Astrocyte (in vitro differentiated cells and primary cell): Measurements from ENCODE around the gene MAVS. TPM values are rescaled to one million over a fixed set of nuclear protein-coding genes. Genes with fewer than 3 reads are reported as not detected.

Source experiments
- DNase-seq: peaks from one replicate; pipeline ENCODE4 v3.0.0-alpha.2; 2010; ENCODE audit warnings: low read depth
- FAIRE-seq: peaks from 2 replicates; lab custom pipeline; 2011; peaks lifted over from hg19 to GRCh38; lab: Jason Lieb, UNC
- H2AFZ ChIP-seq: 2 replicates; pipeline ENCODE4 v1.6.0; 2012; ENCODE audit warnings: low read depth, low read length, inconsistent platforms
- H3K27ac ChIP-seq: 2 replicates; pipeline ENCODE4 v1.5.1; 2011; ENCODE audit warnings: low read depth, low read length, inconsistent platforms
- H3K27me3 ChIP-seq: 2 replicates; pipeline ENCODE4 v1.6.0; 2011; ENCODE audit warnings: low read length, inconsistent platforms; ENCODE audit not compliant: insufficient read depth
- H3K36me3 ChIP-seq: 2 replicates; pipeline ENCODE4 v1.5.1; 2011; ENCODE audit warnings: low read length, inconsistent platforms; ENCODE audit not compliant: insufficient read depth
- H3K4me1 ChIP-seq: 2 replicates; pipeline ENCODE4 v1.5.1; 2011; ENCODE audit warnings: low read length, inconsistent platforms; ENCODE audit not compliant: insufficient read depth
- H3K4me2 ChIP-seq: 2 replicates; pipeline ENCODE4 v1.6.0; 2012; ENCODE audit warnings: low read length, inconsistent platforms
- H3K4me3 ChIP-seq: 2 replicates; pipeline ENCODE4 v1.5.1; 2011; ENCODE audit warnings: low read depth, mild to moderate bottlenecking, low read length, inconsistent platforms; ENCODE audit not compliant: insufficient read depth
- H3K79me2 ChIP-seq: 2 replicates; pipeline ENCODE4 v1.6.0; 2012; ENCODE audit warnings: mild to moderate bottlenecking, low read length, inconsistent platforms; ENCODE audit not compliant: insufficient read depth
- H3K9ac ChIP-seq: 2 replicates; pipeline ENCODE4 v1.6.0; 2012; ENCODE audit warnings: mild to moderate bottlenecking, low read length, inconsistent platforms
- H3K9me3 ChIP-seq: 2 replicates; pipeline ENCODE4 v1.5.1; 2012; ENCODE audit warnings: low read depth, mild to moderate bottlenecking, low read length, inconsistent platforms; ENCODE audit not compliant: insufficient read depth
- H4K20me1 ChIP-seq: 2 replicates; pipeline ENCODE4 v1.6.0; 2012; ENCODE audit warnings: low read length, inconsistent platforms; ENCODE audit not compliant: insufficient read depth
- H3K27ac Mint-ChIP-seq: one replicate; pipeline ENCODE4 v1.8.0; 2021; ENCODE audit warnings: mild to moderate bottlenecking, mixed read lengths; ENCODE audit not compliant: unreplicated experiment
- H3K27me3 Mint-ChIP-seq: one replicate; pipeline ENCODE4 v1.8.0; 2021; ENCODE audit warnings: low read depth, mixed read lengths; ENCODE audit not compliant: unreplicated experiment
- H3K36me3 Mint-ChIP-seq: one replicate; pipeline ENCODE4 v1.8.0; 2021; ENCODE audit warnings: low read depth, mixed read lengths; ENCODE audit not compliant: unreplicated experiment
- H3K4me1 Mint-ChIP-seq: one replicate; pipeline ENCODE4 v1.8.0; 2021; ENCODE audit warnings: low read depth, mixed read lengths; ENCODE audit not compliant: unreplicated experiment
- H3K4me3 Mint-ChIP-seq: one replicate; pipeline ENCODE4 v1.8.0; 2021; ENCODE audit warnings: mild to moderate bottlenecking, moderate library complexity, mixed read lengths; ENCODE audit not compliant: unreplicated experiment
- H3K9me3 Mint-ChIP-seq: one replicate; pipeline ENCODE4 v1.8.0; 2021; ENCODE audit warnings: mild to moderate bottlenecking, mixed read lengths; ENCODE audit not compliant: unreplicated experiment
- EZH2 ChIP-seq: IDR thresholded peaks from 2 replicates; pipeline ENCODE4 v1.6.1; 2012; ENCODE audit warnings: mild to moderate bottlenecking, low read length, inconsistent platforms; ENCODE audit not compliant: insufficient read depth
- total RNA-seq: library from RNA; stranded (reverse); gene quantifications from 2 replicates; pipeline ENCODE4 v1.2.1, GENCODE V29; 2021
- TF ChIP-seq, protein P1 (sequence below): IDR thresholded peaks from 2 replicates; pipeline ENCODE4 v1.5.1; 2011; ENCODE audit warnings: low read depth, mild to moderate bottlenecking, inconsistent platforms, low read length, moderate library complexity; ENCODE audit not compliant: insufficient read depth

MAVS gene
- total RNA-seq, 1 donor from 2014 or later = 42.1 TPM

DNA sequence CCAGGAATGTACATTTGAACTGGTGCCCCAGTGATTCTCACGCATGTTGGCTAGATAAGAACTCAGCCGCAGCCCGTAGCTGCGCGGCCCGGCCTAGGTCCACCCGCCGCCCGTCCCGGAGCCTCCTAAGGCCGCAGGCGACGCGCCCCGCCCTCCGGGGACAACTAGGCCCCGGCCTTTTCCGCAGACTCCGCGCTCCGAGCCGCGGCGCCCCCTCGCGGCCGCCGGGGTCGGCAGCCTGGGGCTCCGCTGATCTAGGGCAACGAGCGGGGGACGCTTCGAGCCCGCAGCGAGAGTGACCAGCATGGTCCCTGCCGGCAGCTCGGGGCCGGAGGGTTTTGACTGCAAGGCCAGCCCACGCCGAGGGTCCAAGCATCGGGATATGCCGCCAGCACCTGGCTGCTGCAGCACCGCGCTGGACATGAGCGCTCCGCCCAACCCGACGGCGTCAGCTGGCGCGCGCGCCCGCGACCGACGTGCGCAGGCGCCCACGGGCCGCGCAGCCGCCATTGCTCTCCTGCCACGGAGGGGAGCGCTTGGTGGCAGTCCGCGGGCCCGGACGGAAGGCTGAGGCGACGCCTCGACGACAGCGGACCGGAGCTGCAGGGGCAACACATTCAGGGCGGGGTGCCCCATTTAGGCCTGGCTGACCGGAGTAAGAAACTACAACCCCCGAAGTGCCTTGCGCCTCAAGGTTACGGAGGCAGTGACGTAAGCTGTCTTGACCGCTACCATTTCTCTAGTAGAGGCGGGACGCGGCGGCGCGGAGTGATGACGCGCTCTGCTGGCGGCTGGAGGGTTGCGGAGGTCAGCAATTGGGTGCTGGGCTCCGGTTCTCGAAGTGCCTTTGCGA, 26.4 kb upstream of the MAVS start, which contains the start of gene AP5S1:
AP5S1 (plus strand) TSS at position 500 of the 853 bp plus-strand sequence. CDS start 1,571 bp downstream, outside the sequence.
- H3K27me3 Mint-ChIP-seq = peaks cover 9% of the 10 kb centered on the region
- FAIRE-seq = no peak

DNA sequence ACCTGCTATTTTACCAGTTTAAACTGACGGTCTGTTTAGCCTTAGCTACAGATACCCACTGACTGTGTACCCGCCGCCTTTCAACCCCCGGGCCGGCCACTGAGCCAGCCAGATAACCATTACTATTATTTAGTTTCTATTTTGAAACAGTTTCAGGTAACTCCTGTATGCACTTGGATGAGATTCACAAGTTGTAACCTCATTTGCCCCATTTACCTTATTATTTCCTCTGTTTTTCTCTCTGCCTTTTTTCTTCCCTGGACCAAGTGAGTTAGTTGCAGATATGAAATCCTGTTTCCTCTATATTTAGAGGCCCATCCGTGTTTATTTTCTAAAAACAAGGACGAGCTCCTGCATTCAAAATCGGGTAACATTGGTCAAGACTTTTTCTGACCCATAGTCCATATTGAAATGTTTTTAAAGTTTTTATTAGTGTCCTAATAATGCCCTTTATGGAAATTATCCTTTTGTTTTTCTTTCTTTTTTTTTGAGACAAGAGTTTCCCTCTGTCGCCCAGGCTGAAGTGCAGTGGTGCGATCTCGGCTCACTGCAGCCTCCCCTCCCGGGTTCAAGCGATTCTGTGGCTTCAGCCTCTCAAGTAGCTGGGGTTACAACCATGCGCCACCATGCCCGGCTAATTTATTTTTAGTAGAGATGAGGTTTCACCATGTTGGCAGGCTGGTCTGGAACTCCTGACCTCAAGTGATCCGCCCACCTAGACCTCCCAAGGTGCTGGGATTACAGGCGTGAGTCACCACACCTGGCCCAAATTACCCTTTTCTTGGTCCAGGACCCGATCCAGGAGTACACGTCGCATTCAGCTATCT, 25.5 kb upstream of the MAVS start:
- Histone ChIP-seq H3K79me2 (peaks cover 15% of the 10 kb centered on the region), H4K20me1 (no peaks in the 10 kb centered on the region), H3K27me3 (no peaks in the 10 kb centered on the region), H3K36me3 (peaks cover 11% of the 10 kb centered on the region), H3K4me2 (peak overlapping the region; percentile 97), H2AFZ (peak overlapping the region; percentile 98), H3K27ac (peak overlapping the region; percentile 100), H3K4me3 (peak overlapping the region; percentile 94), H3K9ac (peak overlapping the region; percentile 99), H3K9me3 (no peaks in the 10 kb centered on the region), H3K4me1 (peaks cover 15% of the 10 kb centered on the region)
- Mint-ChIP-seq H3K27ac (peak overlapping the region; percentile 81), H3K36me3 (peaks cover 2% of the 10 kb centered on the region), H3K9me3 (no peaks in the 10 kb centered on the region), H3K4me3 (peak overlapping the region; percentile 92), H3K4me1 (peaks cover 7% of the 10 kb centered on the region), H3K27me3 (peaks cover 5% of the 10 kb centered on the region)
- FAIRE-seq (no peak), DNase-seq (no peak)
- TF ChIP-seq, protein P1, sequence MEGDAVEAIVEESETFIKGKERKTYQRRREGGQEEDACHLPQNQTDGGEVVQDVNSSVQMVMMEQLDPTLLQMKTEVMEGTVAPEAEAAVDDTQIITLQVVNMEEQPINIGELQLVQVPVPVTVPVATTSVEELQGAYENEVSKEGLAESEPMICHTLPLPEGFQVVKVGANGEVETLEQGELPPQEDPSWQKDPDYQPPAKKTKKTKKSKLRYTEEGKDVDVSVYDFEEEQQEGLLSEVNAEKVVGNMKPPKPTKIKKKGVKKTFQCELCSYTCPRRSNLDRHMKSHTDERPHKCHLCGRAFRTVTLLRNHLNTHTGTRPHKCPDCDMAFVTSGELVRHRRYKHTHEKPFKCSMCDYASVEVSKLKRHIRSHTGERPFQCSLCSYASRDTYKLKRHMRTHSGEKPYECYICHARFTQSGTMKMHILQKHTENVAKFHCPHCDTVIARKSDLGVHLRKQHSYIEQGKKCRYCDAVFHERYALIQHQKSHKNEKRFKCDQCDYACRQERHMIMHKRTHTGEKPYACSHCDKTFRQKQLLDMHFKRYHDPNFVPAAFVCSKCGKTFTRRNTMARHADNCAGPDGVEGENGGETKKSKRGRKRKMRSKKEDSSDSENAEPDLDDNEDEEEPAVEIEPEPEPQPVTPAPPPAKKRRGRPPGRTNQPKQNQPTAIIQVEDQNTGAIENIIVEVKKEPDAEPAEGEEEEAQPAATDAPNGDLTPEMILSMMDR = no peak
- no peak for TF ChIP-seq EZH2

More for the DNA sequence above, 26.4 kb upstream of the MAVS start, which contains the start of gene AP5S1:
- H3K79me2 ChIP-seq = peaks cover 15% of the 10 kb centered on the region
- peak within 1 kb of the TSS; percentile 100 for H3K27ac ChIP-seq
- peak within 1 kb of the TSS; percentile 97 for H3K4me2 ChIP-seq
- H3K36me3 ChIP-seq = peaks cover 11% of the 10 kb centered on the region
- no peak for TF ChIP-seq EZH2
- TF ChIP-seq, protein P1 = peak; percentile 67
- Mint-ChIP-seq H3K9me3 (no peaks in the 10 kb centered on the region), H3K36me3 (peaks cover 2% of the 10 kb centered on the region), H3K27ac (peak within 1 kb of the TSS; percentile 81), H3K4me3 (peak within 1 kb of the TSS; percentile 92), H3K4me1 (peaks cover 7% of the 10 kb centered on the region)
- peak within 1 kb of the TSS; percentile 98 for H2AFZ ChIP-seq
- H3K4me1 ChIP-seq = peaks cover 15% of the 10 kb centered on the region
- peak within 1 kb of the TSS; percentile 94 for H3K4me3 ChIP-seq
- peak within 1 kb of the TSS; percentile 99 for H3K9ac ChIP-seq
- no peaks in the 10 kb centered on the region for H3K9me3 ChIP-seq
- H3K27me3 ChIP-seq = no peaks in the 10 kb centered on the region
- H4K20me1 ChIP-seq = no peaks in the 10 kb centered on the region
- peak; percentile 92 for DNase-seq
